GM23338 (cell line): ENCODE data around the gene FRK. TPM values are rescaled to one million over a fixed set of nuclear protein-coding genes. Genes with fewer than 3 reads are reported as not detected.

ENCODE experiments used
- ATAC-seq: fragments of 200-7000 bp; cut with Tn5 transposase; 3 replicates; pipeline ENCODE4 v1.9.1; 2020
- DNase-seq: peaks from one replicate; pipeline ENCODE4 v3.0.0-alpha.2; 2015; ENCODE audit warnings: low spot score
- H2AFZ ChIP-seq: fragments of 200-600 bp; sonication (generic); 2 replicates; pipeline ENCODE4 v1.8.0; 2016; ENCODE audit warnings: antibody characterized with exemption, mild to moderate bottlenecking, moderate library complexity
- H3F3A ChIP-seq: fragments of 200-600 bp; sonication (generic); replicated peaks from 2 replicates; pipeline ENCODE4 v1.8.0; 2017; ENCODE audit warnings: antibody characterized with exemption, mixed run types, low read depth
- H3K27ac ChIP-seq: fragments of 200-600 bp; sonication (generic); 2 replicates; pipeline ENCODE4 v1.6.1; 2016; ENCODE audit warnings: low read depth
- H3K27me3 ChIP-seq: fragments of 200-600 bp; sonication (generic); 2 replicates; pipeline ENCODE4 v1.8.0; 2016; ENCODE audit warnings: mild to moderate bottlenecking, mixed run types, moderate library complexity; ENCODE audit not compliant: insufficient read depth
- H3K36me3 ChIP-seq: fragments of 200-600 bp; sonication (generic); 2 replicates; pipeline ENCODE4 v1.8.0; 2016; ENCODE audit warnings: mild to moderate bottlenecking; ENCODE audit not compliant: insufficient read depth
- H3K4me1 ChIP-seq: fragments of 200-600 bp; sonication (generic); 2 replicates; pipeline ENCODE4 v1.8.0; 2016; ENCODE audit warnings: mild to moderate bottlenecking, moderate library complexity; ENCODE audit not compliant: insufficient read depth
- H3K4me2 ChIP-seq: fragments of 200-600 bp; sonication (generic); 2 replicates; pipeline ENCODE4 v1.7.1; 2017; ENCODE audit warnings: mixed run types
- H3K4me3 ChIP-seq: fragments of 200-600 bp; sonication (generic); 2 replicates; pipeline ENCODE4 v1.6.1; 2016; ENCODE audit warnings: mixed run types
- H3K79me2 ChIP-seq: fragments of 200-600 bp; sonication (generic); replicated peaks from 2 replicates; pipeline ENCODE4 v1.8.0; 2017; ENCODE audit warnings: mild to moderate bottlenecking; ENCODE audit not compliant: insufficient read depth
- H3K9me2 ChIP-seq: fragments of 200-600 bp; sonication (generic); 2 replicates; pipeline ENCODE4 v1.8.0; 2017; ENCODE audit not compliant: insufficient read depth
- H4K20me1 ChIP-seq: fragments of 200-600 bp; sonication (generic); replicated peaks from 2 replicates; pipeline ENCODE4 v1.8.0; 2017; ENCODE audit warnings: mild to moderate bottlenecking; ENCODE audit not compliant: insufficient read depth
- H3K27ac Mint-ChIP-seq: 2 replicates; pipeline ENCODE4 v1.8.0; 2020; ENCODE audit warnings: inconsistent platforms, mild to moderate bottlenecking, moderate library complexity, mixed read lengths
- H3K27me3 Mint-ChIP-seq: 3 replicates; pipeline ENCODE4 v1.8.0; 2022; ENCODE audit warnings: low read depth, mild to moderate bottlenecking, moderate library complexity, mixed read lengths, inconsistent platforms; ENCODE audit not compliant: insufficient read depth, poor library complexity
- H3K36me3 Mint-ChIP-seq: 3 replicates; pipeline ENCODE4 v1.8.0; 2021; ENCODE audit warnings: low read depth, mild to moderate bottlenecking, inconsistent platforms, moderate library complexity, mixed read lengths
- H3K4me1 Mint-ChIP-seq: 3 replicates; pipeline ENCODE4 v1.8.0; 2020; ENCODE audit warnings: mild to moderate bottlenecking, inconsistent platforms, mixed read lengths
- H3K4me3 Mint-ChIP-seq: 3 replicates; pipeline ENCODE4 v1.8.0; 2021; ENCODE audit warnings: moderate library complexity, mild to moderate bottlenecking, inconsistent platforms, mixed read lengths
- H3K9me3 Mint-ChIP-seq: 3 replicates; pipeline ENCODE4 v1.8.0; 2020; ENCODE audit warnings: moderate library complexity, mild to moderate bottlenecking, inconsistent platforms, mixed read lengths
- CREB1 ChIP-seq: fragments of 250-450 bp; sonication (Bioruptor Pico); IDR thresholded peaks from 2 replicates; pipeline ENCODE4 v1.5.0; 2020; ENCODE audit warnings: low read depth, mild to moderate bottlenecking, moderate library complexity
- CTCF ChIP-seq, 2 experiments: fragments of 200-600 bp in 1 of 2; sonication (generic) in 1 of 2; conservative IDR thresholded peaks; 2 replicates each; pipeline versions ENCODE4 v1.5.1 to v1.6.1; 2016 to 2017; ENCODE audit warnings: antibody characterized with exemption in 2 of 2, low read depth in 2 of 2, mild to moderate bottlenecking in 2 of 2, moderate library complexity in 1 of 2
- ETS1 ChIP-seq: IDR thresholded peaks from 2 replicates; pipeline ENCODE4 v1.6.1; 2016; ENCODE audit warnings: antibody characterized with exemption
- EZH2 ChIP-seq: fragments of 200-600 bp; sonication (generic); IDR thresholded peaks from one replicate; pipeline ENCODE4 v1.8.0; 2017; ENCODE audit warnings: antibody characterized with exemption, mild to moderate bottlenecking, low read depth; ENCODE audit not compliant: unreplicated experiment
- EZH2phosphoT487 ChIP-seq: fragments of 200-600 bp; sonication (generic); IDR thresholded peaks from one replicate; pipeline ENCODE4 v1.8.1; 2018; ENCODE audit warnings: antibody characterized with exemption; ENCODE audit not compliant: unreplicated experiment
- JUNB ChIP-seq: IDR thresholded peaks from one replicate; pipeline ENCODE4 v1.6.1; 2016; ENCODE audit warnings: antibody characterized with exemption; ENCODE audit not compliant: unreplicated experiment
- NANOG ChIP-seq: IDR thresholded peaks from 2 replicates; pipeline ENCODE4 v1.6.1; 2016; ENCODE audit warnings: antibody characterized with exemption, borderline replicate concordance
- POLR2AphosphoS5 ChIP-seq: IDR thresholded peaks from 2 replicates; pipeline ENCODE4 v1.6.1; 2016; ENCODE audit warnings: antibody characterized with exemption, low read depth
- REST ChIP-seq: IDR thresholded peaks from one replicate; pipeline ENCODE4 v1.6.1; 2018; ENCODE audit warnings: antibody characterized with exemption; ENCODE audit not compliant: unreplicated experiment
- STAT1 ChIP-seq: IDR thresholded peaks from one replicate; pipeline ENCODE4 v1.6.1; 2016; ENCODE audit warnings: antibody characterized with exemption; ENCODE audit not compliant: unreplicated experiment
- ZNF114 ChIP-seq: fragments of 250-450 bp; sonication (Bioruptor Pico); IDR thresholded peaks from 2 replicates; pipeline ENCODE4 v1.5.0; 2020; ENCODE audit warnings: mild to moderate bottlenecking, moderate library complexity
- ZNF331 ChIP-seq: fragments of 250-450 bp; sonication (Bioruptor Pico); IDR thresholded peaks from 2 replicates; pipeline ENCODE4 v1.5.0; 2020; ENCODE audit warnings: low read depth, mild to moderate bottlenecking, moderate library complexity
- ZNF462 ChIP-seq: fragments of 250-450 bp; sonication (Bioruptor Pico); IDR thresholded peaks from 2 replicates; pipeline ENCODE4 v1.5.0; 2020; ENCODE audit warnings: mild to moderate bottlenecking, moderate library complexity
- polyA plus RNA-seq: library from polyadenylated mRNA; unstranded; fragments of >200 nt; fragmentation: Nextera tagmentation; extraction: Ambion mirVana; gene quantifications from 2 replicates; pipeline ENCODE4 v1.2.1, GENCODE V29; 2016
- total RNA-seq: library from RNA; depleted of rRNA; stranded (reverse); fragments of >200 nt; shearing (Covaris generic); gene quantifications from 2 replicates; pipeline ENCODE4 v1.2.3, GENCODE V29; 2014

Gene FRK
- total and polyA plus RNA-seq, 2 experiments from 2014 or later = 0.06 to 0.24 TPM

- H3K36me3 Mint-ChIP-seq = no peaks in the 10 kb centered on the region
- Histone ChIP-seq H3K79me2 (no peaks in the 10 kb centered on the region), H3K27me3 (no peaks in the 10 kb centered on the region), H3F3A (no peaks in the 10 kb centered on the region), H3K9me2 (no peaks in the 10 kb centered on the region), H3K4me2 (no peak overlapping the region), H3K36me3 (no peaks in the 10 kb centered on the region), H4K20me1 (no peaks in the 10 kb centered on the region), H3K27ac (no peak overlapping the region), H3K4me3 (no peak overlapping the region), H2AFZ (0 out of 2 replicates have a peak overlapping the region, but pooled peaks have one; percentile 23), H3K4me1 (no peaks in the 10 kb centered on the region)
- DNase-seq (no peak), ATAC-seq (no peak)
- H3K4me3 Mint-ChIP-seq = no peak overlapping the region
- H3K27ac Mint-ChIP-seq = no peak overlapping the region
- TF ChIP-seq POLR2AphosphoS5 = no peak
- TF ChIP-seq NANOG = no peak
- no peak for TF ChIP-seq CREB1
- TF ChIP-seq EZH2 = no peak
- TF ChIP-seq JUNB = no peak
- no peak for TF ChIP-seq ZNF114 (CRISPR knock-in tag)
- no peak for TF ChIP-seq STAT1
- TF ChIP-seq EZH2phosphoT487 = no peak
- no peak for TF ChIP-seq ZNF331 (CRISPR knock-in tag)
- no peak for TF ChIP-seq CTCF (conservative IDR thresholded peaks at IDR 0.05; ENCODE audit: low read depth in 2 of 2)
- TF ChIP-seq ZNF462 (CRISPR knock-in tag) = no peak
- no peak for TF ChIP-seq REST
- no peak for TF ChIP-seq ETS1
- H3K27me3 Mint-ChIP-seq = no peaks in the 10 kb centered on the region
- no peaks in the 10 kb centered on the region; the same call in 2 of the 3 replicates for H3K4me1 Mint-ChIP-seq
- no peaks in the 10 kb centered on the region for H3K9me3 Mint-ChIP-seq
Observed at GRCh38 chr6:115882174-115882573, 178.5 kb downstream of the FRK start.
